Erythroblast (primary cell): ENCODE data around the gene MUS81.

Source experiments
- GATA1 ChIP-seq: IDR thresholded peaks from 2 replicates; pipeline ENCODE4 v1.6.1; 2011; ENCODE audit warnings: low read depth, mild to moderate bottlenecking, control low read depth, low read length, moderate library complexity
- POLR2A ChIP-seq: IDR thresholded peaks from 2 replicates; pipeline ENCODE4 v1.6.1; 2011; ENCODE audit warnings: mild to moderate bottlenecking, low read length

DNA sequence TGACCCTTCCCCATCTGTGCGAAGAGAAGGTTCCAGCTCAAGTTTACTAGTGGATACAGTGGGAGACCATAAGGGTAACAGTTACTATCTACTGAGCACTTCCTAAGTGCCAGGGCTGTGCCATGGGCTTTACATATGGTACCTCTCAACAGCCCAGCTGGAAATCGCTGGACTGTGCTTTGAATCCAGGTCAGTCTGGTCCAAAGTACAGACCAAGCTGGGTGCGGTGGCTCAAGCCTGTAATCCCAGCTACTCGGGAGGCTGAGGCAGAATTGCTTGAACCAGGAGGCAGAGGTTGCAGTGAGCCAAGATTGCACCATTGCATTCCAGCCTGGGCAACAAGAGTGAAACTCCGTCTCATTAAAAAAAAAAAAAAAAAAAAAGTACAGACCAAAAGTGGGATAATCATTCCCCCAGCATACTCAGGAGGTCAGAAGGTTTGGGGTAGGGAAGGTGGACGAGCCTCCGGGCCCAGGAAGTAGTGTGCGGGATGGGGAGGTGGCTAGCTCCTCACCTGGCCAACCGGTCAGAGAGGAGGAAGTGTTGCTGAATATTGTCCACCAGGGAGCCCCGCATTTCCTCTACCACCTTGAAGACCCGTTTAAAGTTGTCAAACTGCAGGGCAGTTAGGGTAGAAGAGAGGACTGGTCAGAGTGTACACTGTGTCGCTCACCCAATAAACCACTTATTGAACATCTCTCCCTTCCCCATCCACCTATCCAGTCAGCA lies 25.7 kb downstream of the MUS81 start:
- TF ChIP-seq POLR2A (no peak), GATA1 (no peak)
